Measurements from ENCODE around the gene UNC13B.
"Not testable (repeated sequence)": the region's sequence is repeated elsewhere in the genome, so short reads cannot be mapped to it uniquely, and the experiment has no call there.

UNC13B gene

GRCh38 chr9:35364817-35365585, 203.2 kb downstream of the UNC13B start:
- no peak for DNase-seq

GRCh38 chr9:35366627-35367026, 204.8 kb downstream of the UNC13B start:
- no peak for DNase-seq

GRCh38 chr9:35367451-35367850, 205.6 kb downstream of the UNC13B start:
- no peak for DNase-seq

GRCh38 chr9:35370241-35370640, 208.4 kb downstream of the UNC13B start:
- no peak for DNase-seq

- no peak for DNase-seq
Observed at GRCh38 chr9:35374436-35374835, 212.6 kb downstream of the UNC13B start.

- DNase-seq, result no peak
Observed at GRCh38 chr9:35374910-35375309, 213.1 kb downstream of the UNC13B start.

- DNase-seq, result no peak
Observed at GRCh38 chr9:35380039-35380438, 218.2 kb downstream of the UNC13B start.

- no peak for DNase-seq
Observed at GRCh38 chr9:35380619-35381018, 218.8 kb downstream of the UNC13B start.

GRCh38 chr9:35385042-35385441, 223.2 kb downstream of the UNC13B start:
- DNase-seq, result peak in 9 of 58 donors; percentile 1 to 21 (median 8)

- DNase-seq, result no peak
Observed at GRCh38 chr9:35395076-35395705, 233.4 kb downstream of the UNC13B start.

GRCh38 chr9:35395706-35396101, 233.9 kb downstream of the UNC13B start:
- no peak for DNase-seq

GRCh38 chr9:35396560-35397215, 234.9 kb downstream of the UNC13B start:
- DNase-seq, result no peak

GRCh38 chr9:35397216-35397698, 235.4 kb downstream of the UNC13B start:
- no peak for DNase-seq

- DNase-seq, result no peak
Observed at GRCh38 chr9:35397923-35398322, 236.1 kb downstream of the UNC13B start.

- DNase-seq, result no peak
Observed at GRCh38 chr9:35398651-35399335, 237.0 kb downstream of the UNC13B start.

GRCh38 chr9:35404865-35405264, 243.1 kb downstream of the UNC13B start:
- DNase-seq, result no peak

GRCh38 chr9:35406183-35406959, 244.6 kb downstream of the UNC13B start:
- DNase-seq, result peak in 2 of 58 donors; percentile 4 to 8

- DNase-seq, result no peak
Observed at GRCh38 chr9:35407846-35408245, 246.0 kb downstream of the UNC13B start.

GRCh38 chr9:35409434-35409833, 247.6 kb downstream of the UNC13B start:
- not testable (repeated sequence) for DNase-seq

- no peak for DNase-seq
Observed at GRCh38 chr9:35414889-35415288, 253.1 kb downstream of the UNC13B start.
